NCI-H2107 treated with DMSO at 0.1 percent for 48 hours (cell line): ENCODE results near the gene IL11RA.

Experiments used
- DNase-seq: peaks from one replicate; lab custom pipeline; 2025; ENCODE audit not compliant: unreplicated experiment; lab: John Stamatoyannopoulos, UW

Gene IL11RA

DNA sequence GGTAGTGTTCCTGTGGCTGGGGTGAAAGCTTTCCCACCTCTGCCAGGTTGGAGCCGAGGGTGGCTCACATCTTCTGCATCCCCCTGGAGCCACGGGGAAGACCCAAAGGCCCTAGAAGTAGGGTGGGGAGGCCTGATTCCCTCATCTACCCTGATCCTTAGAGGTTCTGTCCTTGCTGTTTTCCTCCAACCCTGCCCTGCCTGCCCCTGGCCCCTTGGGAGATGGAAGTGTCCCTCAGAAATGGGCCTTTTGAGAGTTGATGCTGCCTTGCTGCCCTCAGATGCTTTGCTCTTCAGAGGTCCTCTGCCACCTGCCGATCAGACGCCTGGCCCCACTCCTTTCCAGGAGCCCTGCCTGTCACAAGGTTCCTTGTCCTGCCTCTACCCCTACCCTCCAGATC, 32.8 kb downstream of the IL11RA start:
- no peak for DNase-seq

DNA sequence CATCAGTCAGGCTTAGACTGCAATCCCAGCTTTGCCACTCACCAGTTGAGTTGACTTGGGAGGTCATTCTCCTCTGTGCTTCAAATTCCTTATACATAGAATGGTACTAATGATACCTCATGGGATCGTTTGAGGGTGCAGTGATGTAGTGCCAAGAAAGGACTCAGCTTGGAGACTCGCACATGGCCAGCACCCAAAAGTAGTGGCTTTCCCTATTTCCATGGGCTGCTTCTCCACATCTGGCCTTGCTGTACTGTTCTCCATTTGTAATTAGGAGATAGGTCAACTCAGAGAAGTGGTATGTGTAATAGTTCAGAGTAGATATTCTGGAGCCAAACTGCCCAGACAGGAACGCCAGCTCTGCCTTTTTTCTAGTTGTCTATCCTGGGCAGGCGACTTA, 33.6 kb downstream of the IL11RA start:
- DNase-seq, result no peak

GRCh38 chr9:34686231-34686630, 34.2 kb downstream of the IL11RA start:
- no peak for DNase-seq

GRCh38 chr9:34686732-34687131, 34.7 kb downstream of the IL11RA start:
- no peak for DNase-seq

- DNase-seq, result no peak
Measured at GRCh38 chr9:34687276-34688030, 35.5 kb downstream of the IL11RA start.

DNA sequence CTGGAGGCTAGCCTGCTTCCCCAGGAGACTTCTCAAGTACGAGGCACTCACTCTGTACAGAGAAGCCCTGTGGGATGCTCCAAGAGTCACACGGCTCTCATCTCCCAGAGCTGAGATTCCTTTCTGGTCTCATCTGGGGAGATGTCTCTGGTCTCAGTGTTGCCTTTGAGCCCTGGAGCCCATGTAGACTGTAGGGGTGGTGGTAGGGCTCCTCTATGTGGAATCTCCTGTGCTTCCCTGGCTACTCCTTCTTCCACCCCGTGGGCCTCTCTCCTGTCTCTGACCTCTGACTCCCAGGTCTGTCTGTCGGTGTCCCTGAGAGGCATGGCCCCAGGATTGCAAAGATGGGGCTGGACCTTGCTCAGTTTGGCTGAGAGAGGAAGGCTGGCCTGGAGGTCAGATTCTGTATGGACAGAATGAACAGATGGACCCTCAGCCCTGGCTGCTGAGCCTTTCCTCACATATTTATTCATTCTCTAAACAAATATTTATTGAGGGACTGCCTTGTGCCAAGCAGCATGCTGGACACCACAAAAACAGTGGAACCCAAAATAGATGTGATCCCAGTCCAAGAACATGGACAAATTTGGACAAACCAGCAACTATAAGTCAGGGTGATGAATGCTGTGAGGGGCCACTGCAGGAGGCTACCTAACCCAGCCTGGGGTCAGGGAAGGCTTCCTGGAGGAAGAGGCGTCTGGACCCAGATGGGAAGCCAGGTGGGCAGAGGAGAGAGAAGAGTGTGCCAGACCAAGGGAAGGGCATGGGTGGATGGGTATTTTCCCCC, 36.5 kb downstream of the IL11RA start:
- no peak for DNase-seq

- peak; percentile 74 for DNase-seq
Measured at GRCh38 chr9:34689116-34689470, 37.1 kb downstream of the IL11RA start.

DNA sequence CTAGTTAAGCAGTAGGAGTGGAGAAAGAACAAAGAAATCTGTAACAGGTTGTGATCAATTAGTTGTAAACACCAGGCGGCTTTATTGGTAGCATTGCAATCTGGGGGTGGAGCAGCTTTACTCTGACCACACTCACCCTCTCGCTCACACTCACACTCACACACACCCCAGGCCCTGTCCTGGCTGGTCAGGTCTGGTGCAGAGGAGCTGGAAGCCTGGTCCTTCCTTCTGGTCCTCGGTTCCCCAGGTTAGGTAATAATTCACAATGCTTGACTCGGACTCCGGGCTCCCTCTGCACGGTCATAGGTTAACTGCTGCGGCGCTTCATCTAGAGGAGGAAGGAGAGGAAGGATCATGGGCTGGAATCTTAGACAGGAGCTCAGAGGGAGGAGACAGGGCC, 37.5 kb downstream of the IL11RA start:
- no peak for DNase-seq

- DNase-seq, result no peak
Measured at GRCh38 chr9:34690983-34691935, 39.3 kb downstream of the IL11RA start, which contains the start of gene CCL19. Gene CCL19 (minus strand): TSS chr9:34691276. CDS start chr9:34691139, 137 bp downstream.

GRCh38 chr9:34691936-34692315, 39.9 kb downstream of the IL11RA start:
- DNase-seq, result no peak

DNA sequence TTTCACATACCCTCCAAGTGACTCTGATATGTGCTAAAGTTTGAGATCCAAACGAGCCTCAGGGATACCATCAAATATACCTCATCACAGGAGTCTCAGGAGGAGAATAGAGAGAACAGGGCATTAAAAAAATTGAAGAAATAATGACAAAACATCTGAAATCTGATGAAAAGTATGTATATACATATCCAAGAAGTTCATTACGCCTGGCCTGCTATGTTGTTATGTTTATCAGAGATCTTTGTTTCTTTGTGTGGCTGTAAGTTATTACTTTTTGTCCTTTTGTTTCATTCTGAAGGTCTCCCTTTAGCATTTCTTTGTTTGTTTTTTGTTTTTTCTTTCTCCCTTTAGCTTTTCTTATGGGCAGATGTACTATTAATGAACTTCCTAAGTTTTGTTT, 41.6 kb downstream of the IL11RA start:
- DNase-seq, result no peak

GRCh38 chr9:34694811-34695210, 42.8 kb downstream of the IL11RA start:
- DNase-seq, result no peak

GRCh38 chr9:34701023-34701768, 49.2 kb downstream of the IL11RA start:
- peak; percentile 13 for DNase-seq

DNA sequence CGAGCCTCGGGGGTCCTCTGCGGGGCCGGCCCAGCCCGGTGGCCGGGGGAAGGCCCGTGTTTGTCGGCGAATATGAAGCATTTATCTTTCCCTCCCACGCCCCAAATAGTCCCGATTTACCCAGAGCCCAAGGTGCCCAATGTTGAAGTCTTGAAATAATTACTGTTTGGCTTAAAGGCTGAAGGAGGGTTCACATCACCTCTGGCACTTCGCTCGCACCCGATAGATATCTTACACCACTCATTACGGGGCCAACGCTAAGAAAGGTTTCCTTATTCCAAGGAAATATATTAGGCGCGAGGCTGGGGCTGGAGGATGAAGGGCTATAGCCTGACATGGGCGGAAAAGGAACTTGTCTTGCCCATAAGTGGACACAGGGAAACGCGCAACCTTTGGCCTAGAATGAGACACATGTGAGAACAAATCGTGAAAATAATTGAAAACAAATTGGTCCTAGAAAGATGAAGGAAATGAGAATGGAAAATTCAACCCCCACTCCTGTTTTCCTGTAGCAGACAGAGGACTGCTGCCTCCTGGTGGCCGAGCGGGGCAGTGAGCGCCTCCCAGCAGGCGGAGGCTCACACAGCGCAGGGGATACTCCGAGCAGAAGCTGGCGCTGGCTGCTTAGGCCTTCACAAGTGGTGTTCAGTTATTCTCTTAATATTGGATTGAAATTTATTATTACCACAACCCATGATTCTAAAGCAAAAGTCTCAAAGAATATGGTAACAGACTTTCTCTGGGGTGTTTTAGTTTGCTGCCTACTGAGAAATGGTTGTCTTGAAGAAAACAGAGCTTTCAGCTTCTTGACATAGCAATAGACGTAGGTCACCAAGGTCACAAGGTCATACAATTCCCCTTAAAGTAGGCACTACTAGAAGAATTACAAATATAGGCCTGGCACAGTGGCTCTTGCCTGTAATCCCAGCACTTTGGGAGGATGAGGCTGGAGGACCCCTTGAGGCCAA, 50.1 kb downstream of the IL11RA start:
- DNase-seq, result peak; percentile 63

DNA sequence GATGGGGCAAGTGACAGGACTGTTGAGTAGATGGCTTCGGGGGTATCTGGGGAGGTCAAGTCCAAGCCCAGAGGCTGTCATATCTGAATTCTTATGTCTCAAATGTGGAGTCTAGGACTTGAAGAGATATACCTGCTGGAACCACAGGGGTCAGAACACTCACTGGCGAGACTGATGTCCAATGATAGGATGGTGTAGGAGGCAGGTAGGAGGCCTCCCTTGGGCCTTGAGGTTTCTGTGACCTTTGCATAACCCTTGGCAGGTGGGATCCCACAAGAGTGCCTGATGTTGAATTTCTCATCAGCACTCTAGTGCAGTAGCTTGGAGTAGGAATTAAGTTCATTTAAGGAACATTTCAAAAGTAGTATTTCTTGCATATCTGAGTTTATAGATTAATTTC, 55.1 kb downstream of the IL11RA start:
- no peak for DNase-seq

DNA sequence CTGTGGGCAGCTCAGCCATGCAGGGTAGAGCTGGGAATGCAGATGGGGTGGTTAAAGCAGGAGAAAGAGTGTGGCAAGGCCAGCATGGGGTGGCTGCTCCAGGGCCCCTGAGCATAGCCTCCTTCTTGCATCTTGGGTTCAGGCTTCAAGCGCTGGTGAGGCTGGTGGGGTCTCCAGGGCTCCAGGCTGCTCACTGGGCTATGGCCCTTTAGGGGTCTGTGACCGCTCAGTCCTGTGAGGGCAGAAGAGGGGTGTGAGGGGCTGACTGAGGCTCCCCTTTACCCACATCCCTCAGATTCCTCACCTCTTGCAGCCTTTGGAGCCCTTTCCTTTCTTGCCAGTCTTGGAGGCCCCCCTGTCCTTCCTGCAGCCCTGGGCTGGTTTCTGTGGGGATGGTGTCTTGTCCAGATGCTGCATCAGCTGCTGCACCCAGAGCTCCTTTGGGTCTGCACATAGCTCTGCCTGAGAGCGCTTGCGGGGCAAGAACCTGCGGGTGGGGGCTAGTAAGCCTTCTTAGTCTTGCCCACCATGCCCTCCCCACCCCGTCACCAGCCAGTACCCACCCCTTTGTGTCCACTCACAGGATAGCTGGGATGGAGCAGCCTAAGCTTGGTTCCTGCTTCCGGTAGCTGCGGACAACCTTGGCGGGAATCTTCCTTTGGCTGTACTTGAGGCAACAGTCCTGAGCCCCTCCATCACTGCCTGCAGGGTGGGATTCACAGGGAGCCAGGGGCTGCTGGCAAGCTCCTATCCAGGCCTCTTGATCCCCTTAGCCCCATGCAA, 57.4 kb downstream of the IL11RA start:
- DNase-seq, result no peak

DNA sequence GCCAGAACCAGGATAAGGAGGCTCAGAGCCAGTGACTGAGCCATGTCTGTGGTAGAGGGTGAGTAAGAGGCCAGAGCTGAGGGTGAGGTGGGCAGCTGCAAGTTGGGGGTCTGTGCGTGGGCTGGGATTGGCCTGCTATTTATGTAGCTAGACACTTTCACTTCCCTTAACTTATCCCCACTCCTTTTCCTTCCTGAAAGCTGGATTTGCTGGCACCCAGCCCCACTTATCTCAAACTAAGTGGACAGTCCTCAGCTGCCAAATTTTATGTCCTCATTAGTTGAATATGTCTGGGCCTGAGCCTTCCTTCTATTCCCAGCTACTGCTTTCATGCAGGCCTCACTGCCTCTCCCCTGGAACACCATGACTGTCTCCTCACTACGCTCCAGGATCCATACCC, 58.0 kb downstream of the IL11RA start, which contains the start of gene CCL21:
Gene CCL21, minus strand, starts transcription at position 114 of the 400 bp plus-strand sequence. Its CDS starts 70 bp downstream, at position 44.
- no peak for DNase-seq
